Naive thymus-derived CD4-positive, alpha-beta T cell (primary cell): Measurements from ENCODE around the gene RAPGEF6. TPM values are rescaled to one million over a fixed set of nuclear protein-coding genes. Genes with fewer than 3 reads are reported as not detected.

Experiments used
- ATAC-seq: fragments of 150-1000 bp; cut with Tn5 transposase; 2 replicates; pipeline ENCODE4 v1.10.0; 2021; ENCODE audit warnings: mild to moderate bottlenecking, moderate library complexity
- CTCF ChIA-PET: fragments of 350-600 bp; sonication (Branson Sonifier 250); formaldehyde crosslinking; loops from one replicate; lab custom pipeline; 2021; ENCODE audit warnings: antibody characterized with exemption; lab: Charles Lee
- POLR2A ChIA-PET: fragments of 350-600 bp; sonication (Branson Sonifier 250); formaldehyde crosslinking; loops from one replicate; lab custom pipeline; 2021; ENCODE audit warnings: antibody characterized with exemption, inconsistent platforms; lab: Charles Lee
- DNase-seq, 9 donors: peaks; one replicate each; pipeline versions ENCODE4 v3.0.0 to v3.0.0-alpha.2; 2020 to 2022; ENCODE audit warnings: mixed read lengths in 1 of 9
- H3K27ac ChIP-seq: one replicate; pipeline ENCODE4 v1.7.0; 2013; ENCODE audit warnings: mild to moderate bottlenecking, low read depth, low read length, moderate library complexity
- H3K27me3 ChIP-seq, 2 donors: one replicate each; pipeline ENCODE4 v1.7.0; 2013; ENCODE audit warnings: low read length in 2 of 2, mild to moderate bottlenecking in 2 of 2, moderate library complexity in 2 of 2; ENCODE audit not compliant: control insufficient read depth in 2 of 2, insufficient read depth in 2 of 2
- H3K36me3 ChIP-seq, 3 experiments: 1 replicate in 2 of 3; 2 replicates in 1 of 3; pipeline ENCODE4 v1.7.0; 2013; ENCODE audit warnings: low read length in 3 of 3, mild to moderate bottlenecking in 3 of 3, moderate library complexity in 1 of 3; ENCODE audit not compliant: insufficient read depth in 3 of 3, control insufficient read depth in 2 of 3
- H3K4me1 ChIP-seq, 2 donors: one replicate each; pipeline ENCODE4 v1.7.0; 2013; ENCODE audit warnings: low read length in 2 of 2, mild to moderate bottlenecking in 2 of 2, moderate library complexity in 1 of 2; ENCODE audit not compliant: control insufficient read depth in 2 of 2, insufficient read depth in 2 of 2
- H3K4me3 ChIP-seq: 2 replicates; pipeline ENCODE4 v1.7.0; 2013; ENCODE audit warnings: mild to moderate bottlenecking, low read length
- H3K9me3 ChIP-seq, 3 experiments: 1 replicate in 2 of 3; 2 replicates in 1 of 3; pipeline ENCODE4 v1.7.0; 2013; ENCODE audit warnings: low read length in 3 of 3; ENCODE audit not compliant: control insufficient read depth in 2 of 3
- H3K27ac Mint-ChIP-seq, 9 donors: one replicate each; pipeline ENCODE4 v1.8.0; 2020 to 2022; ENCODE audit warnings: mixed read lengths in 9 of 9, mild to moderate bottlenecking in 8 of 9, moderate library complexity in 5 of 9, inconsistent platforms in 2 of 9
- H3K27me3 Mint-ChIP-seq, 5 donors: one replicate each; pipeline ENCODE4 v1.8.0; 2021 to 2022; ENCODE audit warnings: mixed read lengths in 5 of 5, mild to moderate bottlenecking in 1 of 5
- H3K36me3 Mint-ChIP-seq, 5 donors: one replicate each; pipeline ENCODE4 v1.8.0; 2020 to 2022; ENCODE audit warnings: mixed read lengths in 5 of 5, mild to moderate bottlenecking in 3 of 5, inconsistent platforms in 1 of 5
- H3K4me1 Mint-ChIP-seq, 7 donors: one replicate each; pipeline ENCODE4 v1.8.0; 2020 to 2022; ENCODE audit warnings: mixed read lengths in 7 of 7, mild to moderate bottlenecking in 3 of 7, inconsistent platforms in 1 of 7
- H3K4me3 Mint-ChIP-seq, 10 donors: one replicate each; pipeline ENCODE4 v1.8.0; 2020 to 2022; ENCODE audit warnings: mild to moderate bottlenecking in 10 of 10, mixed read lengths in 10 of 10, moderate library complexity in 6 of 10, inconsistent platforms in 2 of 10
- H3K9me3 Mint-ChIP-seq, 11 donors: one replicate each; pipeline ENCODE4 v1.8.0; 2020 to 2022; ENCODE audit warnings: mixed read lengths in 11 of 11, mild to moderate bottlenecking in 4 of 11, inconsistent platforms in 1 of 11, moderate library complexity in 1 of 11
- intact Hi-C, 2 donors: fragments of 100-400 bp; cut with micrococcal nuclease; formaldehyde crosslinking; loops; one replicate each; pipeline ENCODE4 v1.15.1; 2023
- polyA plus RNA-seq, 2 donors: library from polyadenylated mRNA; unstranded; fragments of 300-500 nt; fragmentation: Illumina TruSeq; gene quantifications; one replicate each; pipeline ENCODE4 v1.2.3, GENCODE V29; 2021
- total RNA-seq, 6 experiments: library from RNA in 5 of 6; stranded (reverse) in 5 of 6; gene quantifications; 1 replicate in 5 of 6; 2 replicates in 1 of 6; pipeline ENCODE4 v1.2.3 and lab custom pipeline; 2021 to 2026

Gene RAPGEF6
- total and polyA plus RNA-seq, 7 experiments from 2014 or later, result 36.7 to 186 (median 90.8) TPM

- Histone ChIP-seq H3K9me3 (no peaks in the 10 kb centered on the region), H3K27ac (no peak overlapping the region), H3K4me3 (no peak overlapping the region), H3K36me3 (no peaks in the 10 kb centered on the region), H3K27me3 (no peaks in the 10 kb centered on the region), H3K4me1 (peaks cover 0 to 10% of the 10 kb centered on the region in 2 donors)
- intact Hi-C loops, result no loop called here
- Mint-ChIP-seq H3K4me3 (peak overlapping the region in 7 of 10 donors; percentile 6 to 64 (median 29)), H3K9me3 (peaks cover 0 to 9% (median 0%) of the 10 kb centered on the region in 11 donors), H3K4me1 (peaks cover 37 to 95% (median 88%) of the 10 kb centered on the region in 7 donors), H3K27me3 (no peaks in the 10 kb centered on the region), H3K27ac (peak overlapping the region in 6 of 9 donors; percentile 4 to 71 (median 36)), H3K36me3 (peaks cover 12 to 41% (median 32%) of the 10 kb centered on the region in 5 donors)
- POLR2A ChIA-PET, result no interaction called here
- no peak for DNase-seq
- CTCF ChIA-PET, result no interaction called here
- no peak for ATAC-seq
These were observed 15.9 kb downstream of the RAPGEF6 start for GRCh38 chr5:131619102-131619501.

DNA sequence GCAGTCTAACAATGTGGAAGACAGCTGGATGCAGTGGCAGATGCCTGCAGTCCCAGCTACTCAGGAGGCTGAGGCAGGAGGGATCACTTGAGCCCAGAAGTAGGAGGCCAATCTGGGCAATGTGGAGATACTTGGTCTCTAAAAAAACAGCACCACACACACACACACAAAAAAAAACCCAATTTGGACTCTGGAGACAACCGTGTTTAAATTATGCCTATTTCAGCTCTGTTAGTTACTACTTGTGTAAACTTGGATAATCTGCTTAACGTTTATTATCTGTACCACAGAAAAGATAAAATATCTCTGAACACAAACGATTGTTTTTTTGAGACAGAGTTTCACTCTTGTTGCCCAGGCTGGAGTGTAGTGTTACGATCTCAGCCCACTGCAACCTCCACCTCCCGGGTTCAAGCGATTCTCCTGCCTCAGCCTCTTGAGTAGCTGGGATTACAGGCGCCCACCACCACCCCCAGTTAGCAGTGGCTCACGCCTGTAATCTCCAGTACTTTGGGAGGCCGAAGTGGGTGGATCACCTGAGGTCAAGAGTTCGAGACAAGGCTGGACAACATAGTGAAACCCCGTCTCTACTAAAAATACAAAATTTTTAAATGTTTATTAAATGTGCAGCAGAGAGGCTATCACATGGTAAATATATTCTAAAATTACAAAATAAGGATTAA is 17.7 kb downstream of the RAPGEF6 start:
- intact Hi-C loops, result no loop called here
- POLR2A ChIA-PET, result no interaction called here
- Histone ChIP-seq H3K36me3 (no peaks in the 10 kb centered on the region), H3K4me3 (no peak overlapping the region), H3K4me1 (peaks cover 0 to 10% of the 10 kb centered on the region in 2 donors), H3K27me3 (no peaks in the 10 kb centered on the region), H3K9me3 (no peaks in the 10 kb centered on the region), H3K27ac (no peak overlapping the region)
- H3K9me3 Mint-ChIP-seq, result peaks cover 0 to 10% (median 0%) of the 10 kb centered on the region in 11 donors
- ATAC-seq (no peak), DNase-seq (no peak)
- H3K36me3 Mint-ChIP-seq, result peaks cover 9 to 33% (median 28%) of the 10 kb centered on the region in 5 donors
- no peaks in the 10 kb centered on the region for H3K27me3 Mint-ChIP-seq
- CTCF ChIA-PET, result no interaction called here
- peak overlapping the region in 6 of 10 donors; percentile 3 to 25 (median 16) for H3K4me3 Mint-ChIP-seq
- H3K4me1 Mint-ChIP-seq, result peaks cover 39 to 93% (median 80%) of the 10 kb centered on the region in 7 donors
- peak overlapping the region in 6 of 9 donors; percentile 6 to 85 (median 42) for H3K27ac Mint-ChIP-seq

DNA sequence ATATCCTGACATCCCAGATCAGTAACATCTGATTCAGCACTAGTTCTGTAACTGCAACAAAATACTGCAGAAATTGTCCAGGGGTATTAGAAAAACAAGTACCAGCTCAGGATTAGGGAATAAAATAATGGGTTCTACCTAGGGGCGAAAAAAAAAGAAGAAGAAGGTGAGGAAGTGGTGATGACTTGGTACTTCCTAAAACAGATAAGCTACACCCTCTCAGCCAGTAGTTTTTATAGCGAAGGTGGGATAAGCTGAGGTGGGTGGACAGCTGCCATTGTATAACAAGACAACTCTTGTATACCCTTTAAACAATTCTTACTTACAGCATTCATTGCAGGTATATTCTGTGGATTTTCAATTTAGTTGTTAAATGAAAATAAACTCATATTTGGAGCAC is 19.1 kb downstream of the RAPGEF6 start:
- H3K27ac ChIP-seq, result no peak overlapping the region
- DNase-seq, result no peak
- ChIA-PET POLR2A (interaction anchor here (0.6 to 1.9 kb wide), 3 partner anchors 14 to 202 kb away, joined by 3 to 9 read pairs (median 3); no protein-coding TSS in a partner anchor), CTCF (interaction anchor here (0.6 to 1.4 kb wide), 2 partner anchors 27 to 395 kb away, joined by 4 read pairs; no protein-coding TSS in a partner anchor)
- peaks cover 0 to 10% of the 10 kb centered on the region in 2 donors for H3K4me1 ChIP-seq
- H3K4me3 ChIP-seq, result no peak overlapping the region
- Mint-ChIP-seq H3K27me3 (no peaks in the 10 kb centered on the region), H3K36me3 (peaks cover 5 to 34% (median 24%) of the 10 kb centered on the region in 5 donors), H3K4me1 (peaks cover 38 to 89% (median 75%) of the 10 kb centered on the region in 7 donors), H3K27ac (peak overlapping the region in 2 of 9 donors; percentile 25 to 80), H3K9me3 (peaks cover 0 to 10% (median 0%) of the 10 kb centered on the region in 11 donors), H3K4me3 (peak overlapping the region in 2 of 10 donors; percentile 29 to 38)
- H3K9me3 ChIP-seq, result no peaks in the 10 kb centered on the region
- H3K36me3 ChIP-seq, result no peaks in the 10 kb centered on the region
- peak; percentile 60 for ATAC-seq
- no peaks in the 10 kb centered on the region for H3K27me3 ChIP-seq
- intact Hi-C loops, result no loop called here

GRCh38 chr5:131613423-131613822 is 21.6 kb downstream of the RAPGEF6 start:
- no peak overlapping the region for H3K4me3 ChIP-seq
- POLR2A ChIA-PET, result interaction anchor here (0.6 to 1.2 kb wide), 2 partner anchors 10 to 17 kb away, joined by 3 to 4 read pairs; no protein-coding TSS in a partner anchor
- peaks cover 0 to 5% of the 10 kb centered on the region in 2 donors for H3K4me1 ChIP-seq
- Mint-ChIP-seq H3K4me1 (peaks cover 35 to 89% (median 76%) of the 10 kb centered on the region in 7 donors), H3K4me3 (peak overlapping the region in 1 of 10 donors; percentile 21), H3K36me3 (peaks cover 5 to 46% (median 24%) of the 10 kb centered on the region in 5 donors), H3K27ac (peak overlapping the region in 1 of 9 donors; percentile 34), H3K27me3 (no peaks in the 10 kb centered on the region), H3K9me3 (peaks cover 0 to 10% (median 0%) of the 10 kb centered on the region in 11 donors)
- no peaks in the 10 kb centered on the region for H3K27me3 ChIP-seq
- DNase-seq, result no peak
- no peaks in the 10 kb centered on the region for H3K9me3 ChIP-seq
- H3K27ac ChIP-seq, result no peak overlapping the region
- intact Hi-C loops, result no loop called here
- ATAC-seq, result no peak
- no peaks in the 10 kb centered on the region for H3K36me3 ChIP-seq
- CTCF ChIA-PET, result interaction anchor here (0.6 to 1.2 kb wide), 5 partner anchors 22 to 161 kb away, joined by 3 to 6 read pairs (median 3); no protein-coding TSS in a partner anchor

DNA sequence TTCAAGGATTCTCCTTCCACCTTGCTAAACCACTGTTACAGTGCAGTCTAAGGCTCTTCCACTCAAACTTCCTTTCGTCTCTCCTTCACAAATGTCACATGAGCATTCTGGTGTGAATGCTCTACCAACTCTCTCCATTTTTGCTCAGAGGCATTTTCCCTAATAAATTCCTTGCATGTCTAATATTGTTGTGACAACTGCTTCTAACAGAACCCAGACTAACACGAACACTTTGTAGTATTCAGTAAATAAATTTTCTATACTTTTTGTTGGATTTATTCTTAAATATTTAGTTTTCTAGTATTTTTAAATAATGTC is 24.0 kb downstream of the RAPGEF6 start:
- peaks cover 0 to 38% (median 21%) of the 10 kb centered on the region in 5 donors for H3K36me3 Mint-ChIP-seq
- peaks cover 0 to 4% of the 10 kb centered on the region in 2 donors for H3K4me1 ChIP-seq
- H3K9me3 Mint-ChIP-seq, result peaks cover 0 to 10% (median 0%) of the 10 kb centered on the region in 11 donors
- H3K4me3 Mint-ChIP-seq, result no peak overlapping the region
- CTCF ChIA-PET, result no interaction called here
- H3K27ac Mint-ChIP-seq, result no peak overlapping the region
- H3K27me3 Mint-ChIP-seq, result no peaks in the 10 kb centered on the region
- POLR2A ChIA-PET, result interaction anchor here (1.4 kb wide), 1 partner anchor 19 kb away, joined by 7 read pairs; no protein-coding TSS in a partner anchor
- intact Hi-C loops, result loop anchor here in 1 of 2 donors (2.0 kb wide), 1 partner anchor 16 kb away; no protein-coding TSS in a partner anchor
- ATAC-seq (no peak), DNase-seq (no peak)
- no peaks in the 10 kb centered on the region for H3K27me3 ChIP-seq
- H3K27ac ChIP-seq, result no peak overlapping the region
- H3K4me1 Mint-ChIP-seq, result peaks cover 28 to 88% (median 76%) of the 10 kb centered on the region in 7 donors
- no peaks in the 10 kb centered on the region for H3K36me3 ChIP-seq
- no peaks in the 10 kb centered on the region for H3K9me3 ChIP-seq
- H3K4me3 ChIP-seq, result no peak overlapping the region

- Mint-ChIP-seq H3K27ac (peak overlapping the region in 2 of 9 donors; percentile 31 to 39), H3K9me3 (peaks cover 0 to 10% (median 0%) of the 10 kb centered on the region in 11 donors), H3K27me3 (no peaks in the 10 kb centered on the region), H3K36me3 (peaks cover 0 to 35% (median 21%) of the 10 kb centered on the region in 5 donors), H3K4me3 (peak overlapping the region in 1 of 10 donors; percentile 27), H3K4me1 (peaks cover 27 to 85% (median 73%) of the 10 kb centered on the region in 7 donors)
- CTCF ChIA-PET, result no interaction called here
- Histone ChIP-seq H3K9me3 (no peaks in the 10 kb centered on the region), H3K27me3 (no peaks in the 10 kb centered on the region), H3K4me3 (no peak overlapping the region), H3K4me1 (peaks cover 0 to 4% of the 10 kb centered on the region in 2 donors), H3K36me3 (no peaks in the 10 kb centered on the region), H3K27ac (no peak overlapping the region)
- ATAC-seq (no peak), DNase-seq (no peak)
- intact Hi-C loops, result loop anchor here in 1 of 2 donors (2.0 kb wide), 1 partner anchor 16 kb away; no protein-coding TSS in a partner anchor
- POLR2A ChIA-PET, result interaction anchor here (0.6 to 1.4 kb wide), 2 partner anchors 20 to 142 kb away, joined by 3 to 7 read pairs; no protein-coding TSS in a partner anchor
These were observed 24.6 kb downstream of the RAPGEF6 start for GRCh38 chr5:131610198-131611063.
